Gastrocnemius medialis (tissue), 4 donors: ENCODE measurements around the gene EVI5.

Experiments
- POLR2A ChIP-seq, 2 donors: fragments of 450-650 bp; IDR thresholded peaks; one replicate each; pipeline ENCODE4 v1.6.1; 2017; ENCODE audit warnings: antibody characterized with exemption in 2 of 2, mild to moderate bottlenecking in 2 of 2, moderate library complexity in 2 of 2
- TF ChIP-seq, protein P1 (sequence below), 5 experiments: fragments of 450-650 bp in 3 of 5; fragments of 200-600 bp in 2 of 5; sonication (generic) in 2 of 5; IDR thresholded peaks in 4 of 5; conservative IDR thresholded peaks in 1 of 5; 1 replicate in 4 of 5; 2 replicates in 1 of 5; pipeline ENCODE4 v1.5.1; 2016 to 2019; ENCODE audit warnings: antibody characterized with exemption in 5 of 5, mild to moderate bottlenecking in 3 of 5, moderate library complexity in 3 of 5

DNA sequence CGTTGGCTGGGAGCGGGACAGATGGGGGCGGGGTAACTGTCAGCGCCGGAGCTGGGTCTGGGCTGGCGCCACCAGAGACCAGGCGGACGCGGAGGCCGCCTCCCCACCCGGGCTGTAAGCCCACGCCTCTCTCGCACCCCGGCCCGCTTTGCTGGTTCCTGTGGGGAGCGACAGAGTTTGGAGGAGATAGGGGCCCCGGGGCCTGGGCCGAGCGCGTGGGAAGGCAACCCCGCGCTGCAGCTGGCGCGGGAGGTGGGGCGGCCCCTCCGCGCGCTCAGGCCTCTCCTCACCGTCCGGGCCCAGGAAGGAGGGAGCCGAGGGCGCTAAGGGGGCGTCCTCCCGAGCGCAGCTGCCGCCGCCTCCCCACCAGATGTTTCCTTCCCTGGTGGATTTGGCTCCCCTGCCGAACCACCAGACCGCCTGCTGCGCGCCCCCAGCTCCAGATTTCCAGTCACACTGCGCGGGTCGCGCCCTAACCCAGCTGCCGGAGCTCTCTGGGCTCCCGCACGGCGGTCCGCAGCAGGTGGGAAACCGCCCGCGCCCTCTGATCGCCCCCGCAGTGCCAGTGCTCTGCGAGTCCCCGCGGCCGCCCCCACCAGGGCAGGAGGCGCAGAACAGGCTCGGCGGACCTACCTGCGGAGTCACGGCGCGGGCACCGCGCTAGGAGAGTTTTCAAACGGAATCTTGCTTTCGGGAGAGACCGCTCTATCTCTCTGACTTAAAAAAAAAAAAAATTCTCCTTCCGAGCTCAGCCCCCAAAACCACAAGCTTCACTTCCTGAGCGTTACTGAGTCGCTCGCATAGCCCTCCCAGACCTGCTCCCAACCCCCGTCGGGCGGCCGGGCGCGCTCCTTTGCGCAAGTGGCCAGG lies 299.3 kb downstream of the EVI5 start:
- TF ChIP-seq POLR2A (IDR thresholded peaks at IDR 0.05), result no peak
- TF ChIP-seq, protein P1, sequence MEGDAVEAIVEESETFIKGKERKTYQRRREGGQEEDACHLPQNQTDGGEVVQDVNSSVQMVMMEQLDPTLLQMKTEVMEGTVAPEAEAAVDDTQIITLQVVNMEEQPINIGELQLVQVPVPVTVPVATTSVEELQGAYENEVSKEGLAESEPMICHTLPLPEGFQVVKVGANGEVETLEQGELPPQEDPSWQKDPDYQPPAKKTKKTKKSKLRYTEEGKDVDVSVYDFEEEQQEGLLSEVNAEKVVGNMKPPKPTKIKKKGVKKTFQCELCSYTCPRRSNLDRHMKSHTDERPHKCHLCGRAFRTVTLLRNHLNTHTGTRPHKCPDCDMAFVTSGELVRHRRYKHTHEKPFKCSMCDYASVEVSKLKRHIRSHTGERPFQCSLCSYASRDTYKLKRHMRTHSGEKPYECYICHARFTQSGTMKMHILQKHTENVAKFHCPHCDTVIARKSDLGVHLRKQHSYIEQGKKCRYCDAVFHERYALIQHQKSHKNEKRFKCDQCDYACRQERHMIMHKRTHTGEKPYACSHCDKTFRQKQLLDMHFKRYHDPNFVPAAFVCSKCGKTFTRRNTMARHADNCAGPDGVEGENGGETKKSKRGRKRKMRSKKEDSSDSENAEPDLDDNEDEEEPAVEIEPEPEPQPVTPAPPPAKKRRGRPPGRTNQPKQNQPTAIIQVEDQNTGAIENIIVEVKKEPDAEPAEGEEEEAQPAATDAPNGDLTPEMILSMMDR (IDR thresholded peaks at IDR 0.05 in 4 of 5, conservative IDR thresholded peaks at IDR 0.05 in 1 of 5), result peak in 1 of 5 experiments; percentile 26
